DLD1 (cell line): ENCODE data around the gene MMP3.

ENCODE experiments used
- in situ Hi-C: cut with HindIII; loops from 2 replicates; pipeline ENCODE4 v1.10.0; 2017; ENCODE audit warnings: low sequenced_read_pairs

The MMP3 gene

GRCh38 chr11:102793677-102794290, 49.6 kb downstream of the MMP3 start:
- in situ Hi-C loops = no loop called here

- in situ Hi-C loops = no loop called here
Measured at GRCh38 chr11:102792604-102793003, 50.8 kb downstream of the MMP3 start.

DNA sequence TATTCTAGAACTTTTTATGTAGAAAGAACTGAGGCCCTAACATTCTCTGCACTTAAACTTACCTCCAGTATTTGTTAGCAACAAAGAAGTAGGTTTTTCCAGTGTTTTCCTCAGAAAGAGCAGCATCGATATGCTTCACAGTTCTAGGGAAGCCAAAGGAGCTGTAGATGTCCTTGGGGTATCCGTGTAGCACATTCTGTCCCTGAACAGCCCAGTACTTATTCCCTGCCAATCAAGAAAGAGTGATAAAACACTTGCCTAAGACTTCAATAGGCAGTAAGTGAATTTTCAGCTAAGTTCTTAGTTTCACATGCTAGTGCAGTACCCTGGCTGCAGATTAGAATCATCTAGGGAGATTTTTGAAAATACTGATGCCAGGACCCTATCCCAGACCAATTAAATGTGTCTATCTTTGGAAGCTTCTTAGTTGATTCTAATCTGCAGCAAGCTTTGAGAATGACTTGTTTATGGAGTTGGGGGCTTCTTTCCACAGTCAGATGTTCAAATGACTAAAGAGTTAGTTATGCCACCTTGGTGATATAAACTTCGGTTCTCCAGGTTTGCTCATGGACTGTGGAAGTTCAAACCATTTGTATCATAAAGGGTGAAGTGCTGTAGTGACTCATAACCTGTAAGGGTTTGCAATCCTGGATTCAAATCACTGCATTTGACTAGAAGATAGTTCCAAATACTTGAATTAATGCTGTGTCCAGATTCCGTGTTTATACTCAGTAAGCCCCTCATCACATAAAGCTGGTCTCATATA, 52.0 kb downstream of the MMP3 start:
- in situ Hi-C loops = no loop called here

DNA sequence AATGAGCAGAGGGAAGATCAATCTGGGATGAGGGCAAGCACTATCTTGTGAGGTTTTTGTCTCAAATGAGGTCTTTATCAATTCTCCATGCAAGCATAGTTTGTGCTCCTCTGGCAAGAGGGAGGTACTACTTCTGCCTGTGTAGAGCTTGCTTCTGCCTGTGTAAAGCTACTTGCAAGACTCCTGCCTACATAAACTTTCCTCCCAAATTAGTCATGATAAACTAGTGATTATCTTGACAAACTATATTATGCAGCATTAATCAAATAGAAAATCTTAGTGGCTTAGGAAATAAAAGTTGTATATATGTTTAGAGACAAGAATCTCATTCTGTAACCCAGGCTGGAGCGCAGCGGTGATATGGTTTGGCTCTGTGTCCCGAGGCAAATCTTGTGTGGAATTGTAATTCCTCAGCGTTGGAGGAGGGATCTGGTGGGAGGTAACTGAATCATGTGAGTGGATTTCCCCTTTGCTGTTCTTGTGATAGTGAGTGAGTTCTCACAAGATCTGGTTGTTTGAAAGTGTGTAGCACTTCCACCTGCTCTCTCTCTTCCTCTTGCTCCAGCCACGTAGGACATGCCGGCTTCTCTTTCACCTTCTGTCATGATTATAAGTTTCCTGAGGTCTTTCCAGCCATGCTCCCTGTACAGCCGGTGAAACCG, 54.9 kb downstream of the MMP3 start:
- in situ Hi-C loops = no loop called here
